ENCODE data around the gene RASGRF1. TPM values are rescaled to one million over a fixed set of nuclear protein-coding genes. Genes with fewer than 3 reads are reported as not detected.

Gene RASGRF1
- total and polyA plus RNA-seq, 10 donors: 0.50 to 3.4 (median 1.8) TPM

GRCh38 chr15:78981532-78982313 is 108.9 kb downstream of the RASGRF1 start:
- 90 to 94% (median 92%) methylated on average over 11 of the region's 11 CpGs for WGBS, 5 donors
- peaks cover 0 to 4% (median 0%) of the 10 kb centered on the region in 7 donors for H3K27me3 ChIP-seq (replicated peaks in 1 of 7)

GRCh38 chr15:78979456-78980320 is 110.9 kb downstream of the RASGRF1 start:
- intact Hi-C loops (cut with DNase I; ENCODE audit: low total_unique reads): no loop called here
- 59 to 66% (median 65%) methylated on average over 16 to 17 of the region's 17 CpGs for WGBS, 5 donors
- H3K4me1 ChIP-seq: peaks cover 4 to 47% (median 36%) of the 10 kb centered on the region in 6 donors
- peak overlapping the region in 2 of 8 donors; percentile 9 to 48 for H3K4me3 ChIP-seq
- H3K27me3 ChIP-seq (replicated peaks in 1 of 7): peaks cover 0 to 1% (median 0%) of the 10 kb centered on the region in 7 donors
- TF ChIP-seq POLR2AphosphoS5 (IDR thresholded peaks at IDR 0.05) (peak; percentile 3 to 62 (median 62)), POLR2A (IDR thresholded peaks at IDR 0.05) (no peak), CTCF (IDR thresholded peaks at IDR 0.05 in 8 of 11, conservative IDR thresholded peaks at IDR 0.05 in 3 of 11) (peak in 10 of 11 experiments; percentile 41 to 74 (median 64))
- DNase-seq: no peak
- H3K27ac ChIP-seq: peak overlapping the region in 4 of 8 donors; percentile 2 to 72 (median 50)
- H3K36me3 ChIP-seq: no peaks in the 10 kb centered on the region
- no peaks in the 10 kb centered on the region for H3K9me3 ChIP-seq

More at GRCh38 chr15:78981532-78982313, 108.9 kb downstream of the RASGRF1 start:
- Histone ChIP-seq H3K27ac (no peak overlapping the region), H3K4me1 (peaks cover 4 to 44% (median 33%) of the 10 kb centered on the region in 6 donors), H3K9me3 (no peaks in the 10 kb centered on the region), H3K36me3 (no peaks in the 10 kb centered on the region), H3K4me3 (no peak overlapping the region)
- no peak for DNase-seq
- intact Hi-C loops (cut with DNase I; ENCODE audit: low total_unique reads): no loop called here
- no peak for TF ChIP-seq POLR2A (IDR thresholded peaks at IDR 0.05)
- TF ChIP-seq CTCF (IDR thresholded peaks at IDR 0.05 in 8 of 11, conservative IDR thresholded peaks at IDR 0.05 in 3 of 11): no peak
- TF ChIP-seq POLR2AphosphoS5 (IDR thresholded peaks at IDR 0.05): no peak

- Histone ChIP-seq H3K27me3 (replicated peaks in 1 of 7) (no peaks in the 10 kb centered on the region), H3K4me1 (peaks cover 4 to 47% (median 36%) of the 10 kb centered on the region in 6 donors), H3K4me3 (peak overlapping the region in 2 of 8 donors; percentile 9 to 48), H3K36me3 (no peaks in the 10 kb centered on the region), H3K9me3 (no peaks in the 10 kb centered on the region), H3K27ac (peak overlapping the region in 4 of 8 donors; percentile 2 to 72 (median 50))
- intact Hi-C loops (cut with DNase I; ENCODE audit: low total_unique reads): no loop called here
- TF ChIP-seq CTCF (IDR thresholded peaks at IDR 0.05 in 8 of 11, conservative IDR thresholded peaks at IDR 0.05 in 3 of 11) (no peak), POLR2AphosphoS5 (IDR thresholded peaks at IDR 0.05) (no peak), POLR2A (IDR thresholded peaks at IDR 0.05) (no peak)
- 70 to 87% (median 79%) methylated on average over 19 of the region's 19 CpGs for WGBS, 5 donors
- no peak for DNase-seq
Observed at GRCh38 chr15:78978601-78979179, 111.9 kb downstream of the RASGRF1 start.

All from spleen (tissue), 11 donors.